HG03378 (cell line): ENCODE results near the gene TUBGCP3.

ENCODE experiments used
- ATAC-seq: cut with Tn5 transposase; IDR thresholded peaks from one replicate; pipeline ENCODE4 v1.9.1; 2021; ENCODE audit warnings: mild to moderate bottlenecking, moderate library complexity; ENCODE audit not compliant: unreplicated experiment

Gene TUBGCP3

DNA sequence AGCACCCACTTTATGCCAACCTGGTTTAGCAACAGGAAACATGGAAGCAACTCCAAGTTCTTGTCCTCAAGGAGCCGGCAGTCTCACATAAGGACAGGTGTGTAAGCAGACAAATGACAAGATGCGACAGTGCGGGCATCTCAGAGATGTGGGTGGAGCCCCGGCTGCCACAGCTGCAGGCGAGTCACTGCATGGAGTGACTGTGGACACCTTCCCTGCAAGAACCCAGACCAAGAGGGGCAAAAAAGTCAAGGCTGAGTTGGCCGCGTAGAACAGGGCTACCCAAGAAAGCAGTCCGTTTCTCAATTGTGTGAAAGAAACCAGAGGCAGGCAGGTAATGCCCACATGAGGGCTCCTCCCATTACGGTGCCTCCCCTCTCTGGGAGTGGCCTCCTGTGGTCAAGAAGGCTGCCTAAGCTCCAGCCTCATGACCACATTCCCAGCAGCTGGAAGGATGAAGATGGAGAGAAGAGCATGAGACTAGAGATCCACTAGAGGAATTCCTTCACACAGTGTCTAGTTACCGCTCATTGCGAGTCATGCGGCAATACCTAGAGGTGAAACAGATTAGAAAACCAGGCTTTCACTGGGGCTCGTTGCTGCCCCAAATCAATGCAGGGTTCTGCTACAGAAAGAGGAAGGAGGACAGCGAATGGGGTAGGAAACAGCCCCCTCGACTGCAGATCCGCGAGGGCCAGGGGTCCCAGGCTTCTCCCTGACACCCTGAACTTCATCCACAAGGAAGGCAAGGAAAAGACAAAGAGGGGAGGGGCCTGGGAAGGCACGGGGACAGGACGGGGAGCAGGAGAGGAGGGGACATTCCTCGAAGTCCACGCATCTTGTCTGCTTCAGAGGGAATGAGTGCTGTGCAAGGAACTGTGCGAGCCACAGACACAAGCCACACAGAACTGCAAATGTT lies 131.6 kb downstream of the TUBGCP3 start:
- ATAC-seq, result no peak

DNA sequence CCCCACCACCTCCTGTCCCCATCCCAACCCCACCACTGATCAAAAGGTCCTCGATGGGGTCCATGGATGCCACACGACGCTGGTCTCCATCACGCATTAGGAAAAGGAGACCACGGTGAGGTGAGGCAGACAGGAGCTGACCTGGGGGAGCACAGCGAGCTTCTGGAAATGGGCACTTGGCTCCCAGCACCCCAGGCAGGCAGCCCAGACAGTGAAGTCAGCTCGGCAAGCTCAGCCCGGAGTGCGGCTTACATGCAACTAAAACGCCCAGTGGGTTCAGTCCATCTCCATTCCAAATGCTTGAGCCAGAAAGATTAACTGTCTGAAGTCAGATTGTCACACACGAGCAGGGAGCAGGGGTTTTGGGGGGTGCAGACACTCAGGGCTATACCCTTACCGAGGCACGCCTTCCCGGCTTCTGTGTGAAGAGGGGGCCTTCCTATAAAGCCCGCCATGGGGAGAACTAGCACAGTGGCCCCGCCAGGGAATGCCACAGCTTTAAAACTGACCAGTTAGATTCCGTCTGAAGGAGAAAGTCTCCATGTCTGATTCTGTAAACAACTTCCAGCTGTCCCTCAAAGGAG lies 132.4 kb downstream of the TUBGCP3 start:
- no peak for ATAC-seq

DNA sequence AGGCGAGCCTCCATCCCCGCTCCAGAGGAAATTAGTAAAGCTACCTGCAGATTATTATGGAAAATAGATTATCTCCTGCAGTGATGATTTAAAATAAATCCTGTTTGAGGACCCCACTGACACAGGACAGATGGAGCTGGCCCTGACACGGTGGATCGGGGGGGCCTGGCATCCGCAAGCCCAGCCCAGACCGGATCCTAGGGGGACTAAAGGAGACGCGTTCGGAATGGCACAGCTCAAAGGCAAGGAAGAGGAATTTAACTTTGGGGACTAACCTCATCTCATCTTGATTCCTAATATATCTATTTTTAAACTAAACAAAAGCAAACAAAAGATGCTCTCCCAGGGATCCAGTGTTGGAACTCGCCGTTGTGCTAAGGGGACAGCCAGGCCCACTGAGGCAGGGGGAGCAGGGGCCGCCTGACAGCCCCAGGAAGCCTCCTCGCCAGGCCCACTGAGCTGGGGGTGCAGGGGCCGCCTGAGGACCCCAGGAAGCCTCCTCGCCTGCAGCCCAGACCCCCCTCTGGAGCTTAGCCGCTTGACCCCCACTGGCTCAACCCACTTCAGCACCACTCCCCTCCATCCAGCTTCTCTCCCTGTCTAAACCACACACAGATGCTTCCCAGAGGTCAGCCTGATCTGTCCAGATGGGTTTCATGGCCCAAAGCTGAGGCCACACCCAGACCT lies 133.2 kb downstream of the TUBGCP3 start:
- no peak for ATAC-seq

DNA sequence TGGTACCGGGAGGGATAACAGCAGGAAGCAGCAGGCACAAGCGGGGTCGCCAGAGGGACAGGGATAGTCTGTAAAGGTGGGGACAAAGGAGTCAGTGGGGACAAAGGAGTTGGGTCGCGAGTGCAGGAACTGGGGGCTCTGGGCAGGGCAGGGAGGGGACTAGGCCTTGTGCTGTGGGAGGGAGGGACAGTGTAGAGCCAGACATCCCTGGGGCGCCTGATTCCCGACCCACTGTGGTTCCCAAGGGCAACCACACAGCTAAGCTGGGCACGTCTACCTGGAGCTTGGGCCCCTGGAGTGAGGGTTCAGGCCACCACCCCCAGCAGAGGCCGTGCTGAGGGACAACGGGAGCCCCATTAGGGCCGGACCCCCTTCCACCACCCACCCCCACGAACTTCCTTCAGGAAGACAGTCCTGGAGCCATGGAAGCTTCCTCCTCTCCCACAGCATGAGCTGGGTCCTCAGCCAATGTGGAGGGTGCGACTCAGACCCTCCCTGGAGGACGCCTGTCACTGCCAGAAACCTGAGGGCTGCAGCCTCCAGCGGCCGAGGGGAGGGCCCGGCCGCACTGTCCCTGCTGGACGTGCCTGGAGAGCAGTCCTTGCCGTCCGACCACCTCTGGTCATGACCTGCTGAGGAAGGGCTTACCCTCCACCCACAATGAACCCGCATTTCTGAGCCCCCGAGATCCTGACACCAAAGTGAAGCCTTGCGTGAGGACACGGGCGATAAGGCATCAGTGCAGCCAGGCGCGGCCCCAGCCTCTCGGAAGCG lies 133.9 kb downstream of the TUBGCP3 start:
- no peak for ATAC-seq

DNA sequence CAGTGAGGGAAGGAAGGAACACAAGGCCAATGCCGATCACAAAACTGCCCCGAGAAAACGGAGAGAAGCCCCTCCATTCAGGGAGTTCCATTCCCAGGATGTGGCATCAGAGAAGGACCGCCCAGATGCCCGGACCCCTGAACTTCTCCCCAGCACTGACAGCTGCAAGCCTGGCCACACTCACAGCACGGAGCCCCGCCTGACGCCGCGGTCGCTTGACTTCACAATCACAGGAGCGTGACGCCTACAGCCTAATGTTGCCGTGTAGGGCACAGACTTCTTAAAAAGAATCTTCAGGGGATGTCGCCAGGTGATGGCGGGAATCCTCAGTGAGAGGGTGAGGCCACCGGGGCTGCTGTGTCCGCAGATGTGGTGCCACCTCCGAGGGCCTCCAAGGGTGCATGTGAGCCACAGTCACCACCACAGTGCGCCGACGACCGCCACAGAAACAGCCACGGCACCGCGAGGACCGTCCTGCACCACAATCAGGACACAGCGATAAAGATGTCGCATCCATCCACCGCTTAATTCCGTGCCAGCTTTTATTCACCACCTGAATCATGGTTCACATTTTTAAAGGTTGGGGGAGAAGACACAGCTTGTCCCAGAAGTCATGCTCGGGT lies 134.6 kb downstream of the TUBGCP3 start:
- ATAC-seq, result no peak

DNA sequence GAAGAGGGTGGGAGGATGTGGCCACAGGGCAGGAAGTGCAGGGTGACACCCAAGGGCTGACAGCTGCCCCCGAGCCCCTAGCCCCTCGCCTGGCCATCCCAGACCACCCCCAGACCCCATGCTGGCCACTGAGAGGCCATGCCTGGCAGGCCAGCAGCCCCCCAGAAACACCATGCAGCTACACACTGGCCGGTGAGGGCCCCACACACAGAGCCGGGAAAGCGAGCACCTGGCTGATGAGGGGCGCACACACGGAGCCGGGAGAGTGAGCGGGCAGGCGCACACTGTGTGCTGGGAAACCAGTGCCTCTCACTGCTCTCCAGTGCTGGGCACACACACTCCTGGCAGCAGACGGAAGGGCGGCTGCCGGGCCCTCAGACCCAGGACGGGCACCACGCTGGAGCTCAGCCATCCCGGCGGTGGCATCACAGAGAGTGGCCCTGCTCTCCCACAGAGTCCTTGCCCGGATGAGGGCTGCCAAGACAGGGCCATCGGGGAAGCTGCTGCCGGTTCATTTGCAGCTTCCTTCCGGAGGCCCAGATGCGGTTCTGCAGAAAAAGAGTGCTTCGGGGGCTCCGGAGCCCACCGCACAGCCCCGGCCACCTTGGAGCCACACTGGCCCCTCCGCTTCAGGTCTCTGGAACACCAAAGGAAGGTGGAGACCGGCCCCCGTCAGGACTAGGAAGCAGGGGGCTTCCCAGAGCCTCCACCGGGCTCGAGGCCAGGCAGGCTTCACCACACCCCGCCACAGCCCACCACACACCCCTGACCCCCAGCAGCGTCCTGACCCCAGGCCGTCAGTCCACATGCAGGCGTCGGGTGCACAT lies 135.4 kb downstream of the TUBGCP3 start:
- no peak for ATAC-seq

DNA sequence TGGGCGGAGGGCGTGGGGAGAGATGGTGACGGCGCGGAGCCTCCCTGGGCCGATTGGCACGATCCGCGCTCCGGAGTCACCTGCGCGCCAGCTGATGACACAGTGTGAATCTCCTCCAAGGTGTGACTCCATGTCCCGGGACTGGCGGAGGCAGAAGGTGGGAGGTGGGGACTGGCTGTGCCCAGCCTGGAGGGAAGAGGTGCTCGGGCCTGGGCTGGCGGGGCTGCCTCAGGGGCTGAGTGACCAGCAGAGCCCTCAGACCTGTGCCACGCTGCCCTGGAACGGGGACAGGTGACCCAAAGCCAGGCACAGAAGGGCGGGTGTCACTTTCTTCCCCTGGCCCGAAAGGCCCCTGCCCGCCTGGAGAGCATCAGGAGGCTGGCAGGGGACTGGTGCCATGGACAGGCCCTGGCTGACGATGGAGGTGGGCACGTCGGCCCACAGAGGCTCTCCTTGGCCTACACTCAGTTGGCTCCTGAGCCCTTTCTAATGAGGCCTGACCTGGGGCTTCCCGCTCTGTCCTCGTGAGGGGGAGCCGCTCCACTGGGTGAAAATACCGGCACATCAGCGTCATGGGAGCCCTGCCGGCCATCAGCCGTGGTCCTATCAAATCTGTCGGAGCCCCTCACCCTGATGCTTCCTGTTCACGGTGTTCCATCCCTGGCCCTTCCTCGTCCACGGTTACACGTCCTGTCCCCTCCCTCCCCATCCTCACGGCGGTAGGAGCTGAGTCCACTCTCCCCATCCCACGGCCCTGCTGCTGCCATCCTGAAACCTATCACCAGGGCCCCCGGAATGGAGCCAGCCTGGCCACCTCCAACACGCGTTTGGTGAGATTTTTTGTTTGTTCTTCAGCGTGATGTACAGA lies 136.2 kb downstream of the TUBGCP3 start:
- no peak for ATAC-seq

DNA sequence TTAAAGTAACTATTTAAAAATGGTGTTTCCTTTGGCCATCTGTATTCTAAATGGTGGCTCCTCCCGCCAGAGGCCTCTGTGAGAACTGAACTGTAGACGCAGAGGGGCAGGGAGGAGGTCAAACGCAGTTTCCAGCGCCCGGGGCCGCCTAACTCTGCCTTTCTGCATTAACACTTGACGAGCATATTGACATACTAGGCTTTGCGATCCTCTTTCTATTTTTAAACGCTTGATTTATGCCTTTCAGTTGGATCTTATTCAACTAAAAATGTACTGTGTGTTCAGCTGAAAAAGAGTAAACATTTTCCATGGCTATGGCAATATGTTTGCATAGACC lies 137.1 kb downstream of the TUBGCP3 start:
- ATAC-seq, result no peak

DNA sequence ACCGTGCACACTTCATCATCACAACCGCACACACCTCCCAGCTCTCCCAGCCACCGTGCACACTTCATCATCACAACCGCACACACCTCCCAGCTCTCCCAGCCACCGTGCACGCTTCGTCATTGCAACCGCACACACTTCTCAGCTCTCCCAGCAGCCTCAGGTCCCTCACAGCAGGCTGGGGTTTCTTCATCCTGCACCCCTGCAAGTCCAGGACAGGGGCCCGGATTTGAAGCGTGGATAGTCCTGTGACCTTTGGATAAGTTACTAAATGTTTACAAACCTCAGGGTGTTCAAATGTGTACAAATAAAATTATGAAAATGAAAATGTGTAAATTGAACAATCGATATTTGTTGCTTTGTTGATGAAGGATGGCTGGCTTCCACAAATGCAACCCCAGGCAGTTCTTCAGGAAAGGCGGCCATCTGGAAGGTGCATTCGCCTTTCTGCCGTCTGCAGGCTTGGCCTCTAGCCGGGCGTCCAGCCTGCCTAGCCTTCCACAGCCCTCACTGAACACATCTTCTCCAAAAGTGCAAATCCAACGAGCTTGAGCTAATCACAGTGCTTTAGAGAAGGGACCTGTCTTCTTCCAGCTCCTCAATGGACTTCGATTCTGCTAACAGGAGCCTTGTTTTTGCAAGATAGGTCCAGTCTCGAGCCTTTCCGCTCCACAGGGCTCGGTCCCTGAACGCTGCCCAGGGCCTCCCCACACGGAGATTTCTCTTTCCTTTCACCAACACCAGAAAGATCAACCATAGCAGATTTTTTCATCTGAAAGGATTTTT lies 137.6 kb downstream of the TUBGCP3 start:
- no peak for ATAC-seq

DNA sequence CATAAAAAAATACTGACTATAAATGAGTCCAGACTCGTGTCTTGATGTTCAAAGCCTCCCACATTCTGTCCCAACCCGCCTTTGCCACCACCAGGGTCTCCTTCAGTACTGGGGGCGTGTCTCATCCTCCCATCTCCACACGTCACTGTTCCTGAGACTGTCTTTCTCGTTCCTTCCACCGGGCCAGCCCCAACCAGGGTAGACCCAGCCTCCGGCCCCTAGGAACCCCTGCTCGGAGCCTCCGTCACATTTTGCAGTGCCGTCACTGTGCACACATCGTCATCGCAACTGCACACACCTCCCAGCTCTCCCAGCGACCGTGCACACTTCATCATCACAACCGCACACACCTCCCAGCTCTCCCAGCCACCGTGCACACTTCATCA lies 138.4 kb downstream of the TUBGCP3 start:
- ATAC-seq, result no peak

DNA sequence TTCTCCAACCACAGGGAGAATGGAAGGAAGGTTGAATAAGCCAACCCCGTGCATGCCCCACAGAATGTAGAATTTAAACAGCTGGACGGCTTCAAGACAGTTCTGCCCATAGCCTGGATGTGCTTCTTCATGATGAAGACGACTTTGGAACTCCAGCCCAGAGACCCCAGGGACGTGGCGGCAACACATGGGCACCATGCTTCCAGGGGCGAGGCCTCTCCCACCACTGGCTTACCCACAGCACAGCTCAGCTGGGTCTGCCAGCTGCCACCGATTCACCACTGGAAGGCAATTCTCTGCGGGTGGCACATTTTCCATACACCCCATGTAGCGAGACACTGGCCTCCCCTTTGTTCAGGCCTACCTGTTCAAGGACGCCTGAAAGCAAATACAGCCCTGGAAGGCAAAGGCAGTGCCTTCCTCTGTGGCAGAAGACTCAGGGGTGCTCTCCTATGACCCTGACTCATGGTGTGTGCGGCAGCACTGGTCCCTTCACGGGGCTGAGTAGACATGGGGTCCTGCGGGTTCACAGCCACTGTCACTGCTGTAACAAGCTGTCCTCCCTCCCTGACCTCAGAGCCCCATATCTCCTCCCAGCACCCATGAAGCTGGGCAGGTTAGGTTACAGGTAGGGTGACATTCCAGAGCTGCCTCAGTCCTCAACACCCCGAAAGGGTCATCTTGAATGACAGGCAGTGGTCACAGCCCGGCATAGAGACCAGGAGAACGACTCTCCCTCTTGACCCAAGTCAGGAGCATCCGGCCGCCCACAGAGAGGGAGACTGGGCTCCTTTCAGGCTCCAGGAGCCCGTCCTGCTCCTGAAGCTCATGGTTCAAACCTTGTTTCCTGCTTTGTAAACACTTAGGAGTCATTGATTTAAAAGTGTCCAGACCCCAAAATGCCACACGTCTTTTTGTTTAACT lies 139.1 kb downstream of the TUBGCP3 start:
- ATAC-seq, result no peak

DNA sequence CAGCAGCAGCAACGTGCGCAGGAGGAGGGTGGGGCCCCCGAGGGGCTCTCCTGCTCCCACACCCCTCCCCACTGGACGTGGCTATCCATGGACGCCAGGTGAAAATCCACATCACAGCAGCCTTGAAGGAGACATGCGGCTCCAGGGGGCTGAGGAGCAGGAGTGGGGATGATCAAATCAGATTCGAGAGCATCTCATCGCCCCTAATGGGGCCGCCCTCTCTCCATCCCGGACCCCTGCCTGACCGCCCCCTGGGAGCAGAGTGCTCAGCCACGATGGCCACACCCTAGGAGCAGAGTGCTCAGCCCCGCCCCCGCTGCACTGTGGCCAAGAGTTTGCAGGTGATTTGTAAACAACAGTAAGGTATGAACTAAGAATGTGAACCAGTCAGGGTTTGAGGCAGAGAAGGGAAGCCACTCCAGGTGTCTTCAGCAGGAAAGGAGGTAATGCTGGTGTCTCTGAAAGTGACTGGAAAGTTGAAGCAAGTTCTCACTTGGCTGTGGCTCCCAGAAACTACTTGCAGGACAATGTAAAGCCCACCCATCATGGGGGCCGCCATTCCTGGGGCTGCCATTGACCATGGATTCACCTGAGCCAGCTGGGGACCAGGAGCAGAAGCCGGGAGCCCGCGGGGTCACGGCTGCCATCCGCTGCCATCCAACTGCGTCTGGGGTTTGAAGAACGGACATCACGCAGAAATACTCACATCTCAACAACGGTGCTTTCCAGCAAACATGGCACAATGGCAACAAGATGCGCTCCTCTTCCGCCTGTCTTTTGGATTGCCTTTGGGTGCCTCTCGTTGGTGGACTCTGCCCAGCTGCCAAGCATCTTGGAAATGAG lies 140.0 kb downstream of the TUBGCP3 start:
- no peak for ATAC-seq

DNA sequence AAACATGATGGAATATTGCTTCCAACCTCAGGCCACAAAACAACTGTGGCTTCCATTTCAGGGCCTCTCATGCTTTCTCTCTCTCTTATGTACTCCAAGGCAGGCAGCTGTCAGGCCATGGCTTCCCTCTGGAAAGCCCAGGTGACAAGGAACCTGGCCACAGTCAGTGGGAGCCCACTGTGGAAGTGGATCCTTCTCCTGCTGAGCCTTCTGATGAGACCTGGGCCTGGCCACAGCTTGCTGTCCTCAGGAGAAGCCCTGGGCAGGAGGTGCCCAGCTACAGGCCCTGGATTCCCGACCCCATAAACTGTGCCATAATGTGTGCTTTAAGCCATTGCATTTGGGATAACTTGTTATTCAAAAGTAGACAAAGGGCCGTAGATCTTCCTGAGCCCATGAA lies 140.6 kb downstream of the TUBGCP3 start:
- ATAC-seq, result no peak

DNA sequence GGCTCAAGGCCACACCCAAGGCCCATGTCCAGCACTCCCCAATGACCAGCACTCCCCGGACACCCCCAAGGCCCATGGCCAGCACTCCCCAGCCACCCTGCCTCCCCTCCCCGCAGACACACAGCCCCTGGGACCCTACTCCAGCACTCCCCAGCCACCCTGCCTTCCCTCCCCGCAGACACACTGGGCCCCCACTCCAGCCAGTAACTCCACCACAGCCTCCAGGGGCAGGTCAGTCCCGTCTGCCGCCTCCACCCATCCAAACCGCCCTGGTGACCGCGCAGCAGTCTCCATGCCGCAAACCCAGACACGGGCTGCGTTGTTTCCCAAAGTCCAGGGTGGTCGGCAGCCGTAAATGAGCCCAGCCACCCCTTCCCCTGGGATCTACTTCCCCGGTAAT lies 141.1 kb downstream of the TUBGCP3 start:
- ATAC-seq, result no peak

DNA sequence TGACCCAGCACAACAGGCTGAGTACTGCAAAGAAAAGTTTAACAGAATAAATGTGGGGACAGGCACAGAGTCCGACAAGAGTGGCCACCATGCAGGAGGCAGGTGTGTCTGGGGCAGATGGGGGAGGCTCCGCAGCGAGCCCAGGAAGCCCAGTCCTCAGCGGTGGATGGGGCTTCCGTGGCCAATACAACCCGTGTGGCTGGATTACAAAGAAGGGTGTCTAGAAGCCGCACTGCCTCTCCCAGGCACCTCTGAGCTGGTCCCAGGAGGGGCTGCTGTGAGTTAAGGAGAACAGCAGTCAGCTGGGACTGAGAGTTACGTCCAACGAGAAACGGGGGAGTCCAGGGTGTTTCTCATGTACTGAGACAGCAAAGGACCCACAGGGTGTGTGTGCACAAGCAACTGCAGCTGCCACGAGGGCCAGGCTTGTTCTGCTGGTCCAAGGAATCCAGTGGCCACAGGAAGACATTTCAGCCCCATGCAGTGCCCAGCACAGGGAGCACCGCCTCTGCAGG lies 141.5 kb downstream of the TUBGCP3 start:
- no peak for ATAC-seq
